ENCODE data around the gene AHCYL1. TPM values are rescaled to one million over a fixed set of nuclear protein-coding genes. Genes with fewer than 3 reads are reported as not detected.

Gene AHCYL1
- total RNA-seq, 1 donor from 2014 or later, result 71.0 TPM

GRCh38 chr1:109976762-109977161, 7.8 kb upstream of the AHCYL1 start:
- DNase-seq (ENCODE audit: low spot score), result no peak

DNA sequence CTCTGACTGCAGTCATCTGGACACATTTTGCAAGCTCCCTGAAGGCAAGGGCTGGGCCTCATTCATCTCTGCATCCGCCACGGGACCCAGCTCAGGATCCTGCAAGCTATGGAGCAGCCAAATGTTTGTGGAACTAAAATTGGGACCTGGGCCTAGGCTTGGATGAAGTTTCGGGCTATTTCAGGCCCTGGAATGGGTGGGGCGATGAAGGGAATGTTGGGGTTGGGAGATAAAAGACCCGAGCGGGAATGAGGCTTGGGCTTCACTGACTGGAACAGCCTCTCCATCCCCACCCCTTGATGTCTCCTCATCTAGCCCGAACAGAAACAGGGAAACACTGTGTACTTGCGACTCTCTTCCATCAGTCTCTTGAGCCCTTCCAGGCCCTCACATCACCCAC, 7.3 kb upstream of the AHCYL1 start:
- DNase-seq (ENCODE audit: low spot score), result no peak

DNA sequence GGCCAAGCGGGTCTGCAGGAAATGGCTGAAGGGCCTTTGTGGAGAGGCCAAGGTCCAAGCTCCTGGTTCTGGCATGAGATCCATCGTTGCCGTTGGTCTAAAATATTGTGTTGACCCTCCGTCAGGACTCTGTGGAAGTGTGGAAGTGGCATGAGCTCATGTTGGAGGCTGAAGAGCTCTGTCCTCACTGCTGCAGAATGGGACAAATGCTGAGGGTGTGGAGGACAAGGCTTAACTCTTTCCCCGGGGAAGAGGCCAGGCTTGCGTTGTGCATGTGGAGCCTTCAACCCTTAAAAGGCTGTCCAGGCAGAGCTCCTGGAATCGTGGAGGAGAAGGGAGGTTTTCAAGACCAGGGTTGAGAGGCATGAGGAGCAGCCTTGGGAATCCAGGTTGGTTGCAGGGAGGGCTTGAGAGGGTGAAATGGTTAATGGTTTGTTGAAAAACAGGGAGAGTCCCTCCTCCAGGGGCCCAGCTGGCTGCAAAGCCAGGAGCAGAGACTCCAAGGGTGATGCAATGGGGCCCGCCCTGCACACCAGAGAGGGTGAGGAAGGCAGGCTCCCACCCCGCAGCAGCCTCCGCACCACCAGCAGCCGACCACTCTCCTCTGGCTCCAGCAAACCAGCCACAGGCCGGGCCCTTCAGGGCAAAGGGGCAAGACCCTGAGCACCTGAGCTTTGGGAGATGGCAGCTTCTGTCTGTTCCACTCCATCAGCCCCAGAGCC, 6.7 kb upstream of the AHCYL1 start:
- DNase-seq (ENCODE audit: low spot score), result peak; percentile 54

DNA sequence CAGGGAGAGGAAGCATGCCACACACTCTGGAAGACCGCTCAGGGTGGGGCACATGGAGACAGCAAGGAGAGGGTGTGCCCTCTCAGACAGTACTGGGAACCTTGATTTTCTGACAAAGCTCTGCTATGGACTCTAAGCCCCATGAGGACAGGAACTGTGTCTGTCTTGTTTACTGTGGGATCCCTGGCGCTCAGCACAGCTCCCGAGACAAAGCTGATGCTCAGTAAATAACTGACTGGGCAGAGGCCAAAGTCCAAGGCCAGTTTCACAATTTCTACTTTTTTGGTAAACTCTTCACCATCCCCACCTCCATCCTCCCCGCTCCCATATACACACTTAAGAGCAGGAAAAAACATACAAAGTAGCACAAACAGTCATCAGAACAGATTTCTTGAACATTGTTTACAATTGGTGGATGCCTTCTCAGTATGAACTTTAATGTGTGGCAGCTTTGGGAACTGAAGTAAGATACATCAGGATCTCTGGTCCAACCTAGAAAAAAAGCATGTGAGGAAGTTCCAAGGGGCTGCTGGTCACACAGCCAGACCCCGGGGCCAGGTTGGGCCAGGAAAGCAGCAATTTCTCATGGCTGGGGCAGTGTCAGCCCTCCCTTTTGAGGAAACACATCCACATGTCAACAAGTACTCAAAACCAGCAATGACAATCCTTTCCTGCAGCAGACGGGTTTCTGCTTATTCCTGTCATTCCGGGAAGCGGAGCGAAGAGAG, 5.6 kb upstream of the AHCYL1 start:
- no peak for DNase-seq (ENCODE audit: low spot score)

- DNase-seq (ENCODE audit: low spot score), result no peak
These were observed 5.0 kb upstream of the AHCYL1 start for GRCh38 chr1:109979489-109980091.

DNA sequence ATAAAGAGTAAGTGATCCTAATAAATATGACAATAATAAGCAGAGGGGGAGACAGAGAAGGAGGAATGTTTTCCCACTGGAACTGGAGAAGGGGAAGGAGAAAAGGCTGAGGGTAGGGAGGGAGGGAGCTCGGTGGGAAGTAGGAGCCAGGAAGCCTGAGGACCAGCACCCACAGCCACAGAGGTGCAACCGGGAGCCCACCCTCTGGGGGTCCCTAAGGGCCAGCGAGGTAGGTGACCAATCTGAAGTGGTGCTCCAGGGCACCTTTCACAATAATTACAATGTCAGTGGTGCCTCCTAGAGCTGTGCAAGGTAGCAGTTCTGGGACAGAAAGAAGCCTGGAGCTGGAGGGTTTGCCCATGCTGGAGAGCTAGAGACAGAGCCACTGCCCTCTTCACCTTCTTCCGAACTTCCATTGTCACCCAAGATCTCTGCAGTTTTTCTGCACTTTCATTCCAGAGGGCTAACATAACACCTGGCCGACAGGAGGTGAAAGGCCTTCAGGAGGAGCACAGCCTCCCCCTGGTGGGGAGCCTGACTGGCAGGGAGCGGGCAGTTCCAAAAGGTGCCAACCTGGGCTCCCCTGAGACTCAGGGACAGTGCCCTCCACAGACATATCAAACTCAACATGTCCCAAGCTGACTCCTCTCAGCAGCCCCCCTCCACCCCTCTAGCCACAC, 4.1 kb upstream of the AHCYL1 start:
- no peak for DNase-seq (ENCODE audit: low spot score)

GRCh38 chr1:109981004-109981335, 3.6 kb upstream of the AHCYL1 start:
- no peak for DNase-seq (ENCODE audit: low spot score)

DNA sequence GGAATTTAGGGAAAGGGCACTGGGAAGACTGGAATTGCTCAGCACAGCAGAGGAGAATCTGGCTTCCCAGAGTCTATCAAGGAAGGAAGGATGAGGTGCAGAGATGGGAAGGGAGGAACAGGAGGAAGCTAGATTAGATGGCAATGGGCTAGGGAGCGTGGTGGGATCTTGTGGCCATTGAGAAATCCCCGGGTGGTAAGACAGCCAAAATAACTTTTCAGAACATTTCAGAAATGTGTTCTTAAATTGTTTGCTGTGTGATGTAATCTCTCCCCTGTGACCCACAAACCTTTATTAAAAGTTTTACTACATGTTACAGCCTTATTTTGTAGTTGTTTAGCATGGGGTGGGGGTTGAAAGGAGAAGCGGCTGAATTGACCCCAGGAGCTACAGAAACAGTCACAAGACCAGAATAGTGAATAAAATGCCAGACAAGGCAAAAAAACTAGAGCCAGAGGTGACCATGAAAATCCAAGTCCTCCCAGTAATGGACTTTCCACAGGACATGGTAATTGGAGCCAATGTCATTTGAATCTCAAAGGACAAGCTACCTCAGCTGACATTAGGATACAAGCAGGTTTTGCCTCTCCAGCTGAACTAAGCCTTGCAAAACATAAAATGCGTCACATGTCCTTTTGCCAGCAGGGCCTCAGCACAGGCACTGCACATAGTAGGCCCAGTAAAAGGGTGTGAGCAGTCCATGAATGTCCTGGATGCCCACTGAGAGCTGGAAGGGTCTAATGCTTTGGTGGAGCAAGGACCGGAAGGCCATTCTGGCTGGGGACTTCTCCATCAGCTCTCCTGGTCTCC, 980 bp upstream of the AHCYL1 start:
- no peak for DNase-seq (ENCODE audit: low spot score)

DNA sequence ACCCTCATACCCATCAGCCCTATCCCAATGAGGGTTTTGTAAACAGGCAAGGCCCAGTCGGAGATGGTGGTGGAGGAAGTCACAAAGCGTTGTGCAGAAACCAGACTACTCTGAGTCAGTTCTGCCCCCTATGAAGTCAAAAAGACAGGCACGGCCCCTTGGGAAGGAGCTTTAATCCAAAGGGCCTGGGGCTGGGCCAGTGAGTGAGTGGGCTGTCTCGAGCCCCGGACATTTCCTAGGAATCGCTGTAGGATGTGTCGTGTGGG, 442 bp upstream of the AHCYL1 start:
- no peak for DNase-seq (ENCODE audit: low spot score)

DNA sequence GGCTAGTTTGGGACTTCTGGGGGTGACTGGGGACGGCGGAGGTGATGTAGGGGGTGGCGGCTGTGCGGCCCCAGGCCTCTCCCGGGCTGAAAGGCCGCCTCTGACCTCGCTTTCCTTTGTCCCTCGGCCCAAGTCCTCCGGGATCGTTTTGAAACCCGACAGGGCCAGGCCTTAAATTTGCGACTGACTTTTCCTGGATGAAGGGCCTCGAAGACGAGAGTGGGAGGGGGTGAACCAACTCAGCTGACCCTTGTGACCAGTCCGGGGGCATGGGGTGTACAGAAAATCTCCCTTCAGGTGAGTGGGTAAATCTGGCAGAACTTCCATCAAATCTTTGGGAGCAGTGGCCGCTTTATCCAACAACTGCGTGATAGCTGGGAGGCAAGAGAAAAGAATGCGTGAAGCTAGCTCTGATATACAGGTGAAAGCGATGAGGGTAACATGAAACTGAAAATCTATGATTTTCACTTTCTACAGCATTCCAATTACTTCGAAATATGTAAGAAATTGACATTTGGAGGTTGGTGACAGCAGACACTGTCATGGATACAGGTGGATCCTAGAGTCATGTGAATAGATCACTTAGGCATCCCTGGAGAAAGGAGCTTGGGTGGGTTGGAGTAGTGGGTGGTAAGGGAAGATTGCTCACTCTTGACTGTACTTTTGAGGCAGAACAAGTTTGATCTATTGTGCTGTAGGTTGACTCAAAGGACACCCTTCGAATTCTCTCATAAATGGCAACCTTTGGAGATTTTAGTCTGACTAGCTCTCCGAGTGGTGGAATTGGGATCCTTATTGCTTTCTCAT, 885 bp downstream of the AHCYL1 start:
- peak; percentile 50 for DNase-seq (ENCODE audit: low spot score)

DNA sequence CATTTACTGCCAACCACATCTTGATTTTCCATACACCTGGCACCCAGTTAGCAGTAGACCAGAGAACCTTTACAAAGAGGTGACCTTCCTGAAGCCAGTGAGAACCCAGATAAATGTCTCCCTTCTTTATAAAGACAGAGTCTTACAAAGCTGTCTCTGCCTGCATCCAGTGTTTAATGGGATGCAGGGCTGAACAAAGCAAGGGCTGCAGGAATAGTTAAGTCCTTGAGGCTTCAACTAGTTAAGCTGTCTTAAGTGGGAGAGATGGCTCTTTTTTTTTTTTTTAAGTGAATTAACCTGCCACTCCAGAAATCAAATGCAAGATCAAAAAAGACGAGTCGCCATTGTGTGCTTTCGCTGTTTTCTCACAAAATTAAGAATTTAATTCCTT, 1.5 kb downstream of the AHCYL1 start:
- no peak for DNase-seq (ENCODE audit: low spot score)

DNA sequence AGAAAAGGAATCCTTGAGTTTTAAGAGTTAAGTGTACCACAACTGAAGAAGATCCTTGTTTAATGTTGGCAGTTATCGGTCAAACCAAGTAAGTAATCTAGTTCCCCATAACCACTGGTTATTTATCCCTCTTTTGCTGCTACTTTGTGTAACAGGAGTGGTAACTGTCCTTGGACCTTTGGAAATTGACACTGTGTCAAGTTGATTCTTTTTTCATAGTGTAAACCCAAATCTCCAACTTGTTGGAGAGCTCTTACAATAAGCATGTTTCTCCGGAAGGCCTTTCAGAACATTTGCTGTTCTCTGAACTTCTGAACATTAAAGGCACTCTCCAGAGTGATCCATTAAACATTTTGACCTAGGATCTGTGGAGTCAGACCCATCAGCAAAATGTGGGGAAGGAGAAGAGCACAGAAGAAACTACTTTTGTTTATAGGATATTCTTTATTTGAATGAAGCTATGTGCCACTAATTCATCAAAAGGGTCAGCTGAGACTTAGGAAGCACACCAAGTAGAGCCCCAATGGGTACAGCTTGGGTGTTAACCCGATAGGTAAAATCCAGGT, 3.9 kb downstream of the AHCYL1 start:
- DNase-seq (ENCODE audit: low spot score), result no peak

DNA sequence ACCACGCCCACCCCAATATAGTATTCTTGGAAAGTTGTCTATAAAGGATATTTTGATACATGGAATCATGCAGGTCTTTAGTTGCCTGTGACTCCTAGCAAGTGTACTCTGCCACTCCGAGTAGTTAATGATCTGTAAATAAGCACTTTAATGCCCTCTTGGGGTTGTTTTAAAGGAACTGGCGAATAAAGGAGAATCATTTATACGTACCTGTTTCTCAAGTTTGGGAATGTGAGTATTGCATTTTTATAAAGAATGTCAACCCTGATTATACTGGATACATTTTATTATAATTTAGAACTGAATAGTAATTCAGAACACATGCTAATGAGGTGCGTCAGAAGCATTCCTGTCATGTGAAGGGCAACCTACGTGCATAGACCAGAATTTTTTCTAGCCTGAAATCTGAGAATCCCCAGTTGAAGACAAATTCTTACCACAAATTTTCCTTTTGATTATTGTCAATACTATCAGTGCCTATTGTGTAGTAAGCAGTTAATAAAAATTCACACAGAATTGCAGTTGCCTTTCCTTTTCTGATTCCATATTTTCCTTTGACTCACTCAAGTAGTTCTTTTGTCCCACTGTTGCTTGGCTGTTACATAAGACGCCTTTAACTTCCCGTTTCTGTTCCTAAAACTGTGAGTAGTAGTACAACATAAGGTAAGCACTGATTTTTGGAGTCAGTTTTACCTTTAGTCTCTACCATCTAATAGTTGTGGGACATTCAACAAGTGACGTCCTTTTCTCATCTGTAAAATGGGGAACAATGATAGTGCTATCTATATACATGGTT, 5.1 kb downstream of the AHCYL1 start:
- DNase-seq (ENCODE audit: low spot score), result no peak

- no peak for DNase-seq (ENCODE audit: low spot score)
These were observed 5.7 kb downstream of the AHCYL1 start for GRCh38 chr1:109990302-109990653.

- DNase-seq (ENCODE audit: low spot score), result no peak
These were observed 6.9 kb downstream of the AHCYL1 start for GRCh38 chr1:109991400-109991925.

- no peak for DNase-seq (ENCODE audit: low spot score)
These were observed 9.3 kb downstream of the AHCYL1 start for GRCh38 chr1:109993885-109994284.

DNA sequence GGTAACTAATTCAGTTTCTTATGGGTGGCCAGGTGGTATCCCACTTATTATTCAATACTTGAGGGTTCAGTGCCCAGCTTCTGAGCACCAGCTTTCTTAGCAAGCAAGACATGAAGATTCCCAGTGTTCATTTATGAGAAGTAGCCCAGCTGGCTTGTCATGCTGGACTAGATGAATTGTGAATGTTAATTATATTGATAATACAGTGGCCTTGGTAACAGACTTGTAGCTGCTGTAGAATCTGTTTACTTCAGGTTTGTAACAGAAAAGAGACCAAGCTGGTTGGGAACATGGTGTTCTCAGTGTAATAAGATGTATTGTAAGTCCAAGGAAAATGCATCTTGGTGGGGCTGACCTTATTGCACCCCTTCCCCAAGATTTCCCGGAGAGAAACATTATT, 10.1 kb downstream of the AHCYL1 start:
- DNase-seq (ENCODE audit: low spot score), result no peak

GRCh38 chr1:109995536-109995935, 11.0 kb downstream of the AHCYL1 start:
- DNase-seq (ENCODE audit: low spot score), result no peak

- DNase-seq (ENCODE audit: low spot score), result no peak
These were observed 11.9 kb downstream of the AHCYL1 start for GRCh38 chr1:109996476-109996875.
